NCI-H345 treated with DMSO at 0.1 percent for 48 hours (cell line): ENCODE data around the gene DDX59.
"Not testable (repeated sequence)": the region's sequence is repeated elsewhere in the genome, so short reads cannot be mapped to it uniquely, and the experiment has no call there.

Experiments
- DNase-seq: peaks from one replicate; lab custom pipeline; 2025; ENCODE audit not compliant: unreplicated experiment; lab: John Stamatoyannopoulos, UW

Gene DDX59

DNA sequence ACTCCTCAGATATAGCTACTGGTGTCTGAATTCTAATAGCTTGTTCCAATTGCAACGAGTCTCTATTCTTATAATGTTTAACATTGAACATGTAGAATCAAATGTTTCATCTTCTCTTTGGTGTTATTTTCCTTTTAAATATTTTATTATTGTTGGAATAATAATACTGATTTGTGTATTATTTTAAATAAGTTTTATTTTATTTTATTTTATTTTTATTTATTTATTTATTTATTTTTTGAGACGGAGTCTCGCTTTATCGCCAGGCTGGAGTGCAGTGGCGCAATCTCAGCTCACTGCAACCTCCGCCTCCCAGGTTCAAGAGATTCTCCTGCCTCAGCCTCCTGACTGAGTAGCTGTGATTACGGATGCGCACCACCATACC lies 39.2 kb downstream of the DDX59 start:
- DNase-seq = not testable (repeated sequence)

DNA sequence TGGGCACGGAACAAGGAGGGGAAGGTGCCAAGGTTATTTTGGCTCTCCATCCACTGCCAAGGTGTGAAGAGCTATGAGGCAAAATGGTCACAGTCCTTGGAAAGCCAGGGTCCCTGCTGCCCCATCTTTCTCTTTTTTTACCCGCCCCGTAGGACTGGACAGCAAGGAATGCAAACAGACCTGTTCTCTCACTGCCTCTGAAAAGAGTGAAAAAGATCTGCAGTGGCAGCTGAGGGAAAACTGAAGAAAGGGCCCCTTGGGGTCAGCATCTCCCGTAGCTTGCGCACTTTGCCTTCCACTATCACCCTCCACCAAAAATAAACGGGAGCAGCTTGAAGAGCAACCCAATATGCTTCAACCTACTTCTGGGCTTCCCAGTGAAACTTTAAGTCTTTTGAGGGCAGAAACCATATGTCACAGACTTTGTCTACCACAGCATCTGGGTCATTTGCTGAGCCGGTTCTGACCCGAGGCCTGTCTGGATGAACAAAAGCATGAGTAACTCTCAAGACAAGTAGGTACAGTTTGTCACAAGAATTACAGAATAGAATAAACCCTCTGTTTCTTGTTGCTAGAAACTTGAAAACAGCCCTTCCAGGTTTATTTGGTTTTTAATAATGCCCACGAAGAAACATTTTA lies 39.7 kb downstream of the DDX59 start:
- DNase-seq = no peak

GRCh38 chr1:200628223-200628881 lies 41.4 kb downstream of the DDX59 start:
- DNase-seq = no peak

DNA sequence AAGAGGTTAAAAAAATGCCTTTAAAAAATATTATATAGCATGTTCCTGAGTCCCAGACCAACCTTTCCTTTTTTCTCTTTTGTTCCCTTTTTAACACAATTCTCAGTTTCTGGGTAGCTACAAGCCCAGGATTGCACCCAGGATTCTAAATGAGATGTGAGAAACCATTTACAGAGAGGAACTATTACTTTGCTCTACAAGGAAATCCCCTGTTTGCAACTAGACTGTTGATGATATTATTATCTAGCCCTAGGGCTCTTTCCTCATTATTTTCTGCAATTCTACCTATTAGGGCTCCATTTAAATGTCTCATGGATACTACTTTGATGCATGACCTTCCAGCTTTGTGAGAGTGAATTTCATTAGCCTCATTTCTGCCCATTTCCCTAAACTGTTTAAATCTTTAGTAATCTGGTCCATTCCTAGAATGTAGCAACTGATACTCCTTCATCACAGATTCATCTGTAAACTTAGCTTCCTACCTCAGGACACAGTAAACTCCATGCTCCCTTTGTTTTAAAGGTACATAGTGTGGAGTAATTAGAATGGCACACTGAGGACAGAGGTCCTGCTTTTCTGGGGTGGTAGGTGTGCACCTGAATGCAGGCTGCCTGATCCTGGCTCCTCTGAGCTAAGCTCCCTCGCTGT lies 42.0 kb downstream of the DDX59 start:
- DNase-seq = no peak

DNA sequence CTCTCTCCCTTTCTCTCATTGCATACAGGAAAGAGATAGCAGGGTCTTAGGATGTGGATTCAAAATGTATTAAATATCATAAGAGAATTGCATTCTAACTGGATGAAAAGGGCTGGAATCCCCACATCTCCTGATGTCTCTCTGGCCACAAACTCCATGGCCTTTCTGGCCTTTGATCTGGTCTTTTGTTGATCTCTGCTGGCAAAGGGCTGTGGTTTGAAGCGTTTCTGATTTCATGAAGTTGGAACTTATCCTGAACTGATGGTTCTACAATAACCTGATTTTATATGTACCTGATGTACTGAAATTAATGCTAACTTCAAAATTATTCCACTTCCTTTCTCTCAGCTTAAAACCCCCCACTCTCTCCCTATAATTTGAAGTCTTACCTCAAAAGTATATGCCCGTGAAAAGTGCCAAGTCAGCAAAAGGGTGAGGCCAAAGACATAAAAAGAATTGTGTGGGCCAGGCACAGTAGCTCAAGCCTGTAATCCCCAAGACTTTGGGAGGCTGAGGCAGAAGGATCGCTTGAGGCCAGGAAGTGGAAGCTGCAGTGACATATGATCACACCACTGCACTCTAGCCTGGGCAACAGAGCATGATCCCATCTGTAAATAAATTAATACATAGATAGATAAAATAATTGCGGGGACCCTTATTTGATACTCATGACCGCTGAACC lies 42.7 kb downstream of the DDX59 start:
- DNase-seq = no peak

- no peak for DNase-seq
Measured at GRCh38 chr1:200625381-200625824, 44.3 kb downstream of the DDX59 start.

DNA sequence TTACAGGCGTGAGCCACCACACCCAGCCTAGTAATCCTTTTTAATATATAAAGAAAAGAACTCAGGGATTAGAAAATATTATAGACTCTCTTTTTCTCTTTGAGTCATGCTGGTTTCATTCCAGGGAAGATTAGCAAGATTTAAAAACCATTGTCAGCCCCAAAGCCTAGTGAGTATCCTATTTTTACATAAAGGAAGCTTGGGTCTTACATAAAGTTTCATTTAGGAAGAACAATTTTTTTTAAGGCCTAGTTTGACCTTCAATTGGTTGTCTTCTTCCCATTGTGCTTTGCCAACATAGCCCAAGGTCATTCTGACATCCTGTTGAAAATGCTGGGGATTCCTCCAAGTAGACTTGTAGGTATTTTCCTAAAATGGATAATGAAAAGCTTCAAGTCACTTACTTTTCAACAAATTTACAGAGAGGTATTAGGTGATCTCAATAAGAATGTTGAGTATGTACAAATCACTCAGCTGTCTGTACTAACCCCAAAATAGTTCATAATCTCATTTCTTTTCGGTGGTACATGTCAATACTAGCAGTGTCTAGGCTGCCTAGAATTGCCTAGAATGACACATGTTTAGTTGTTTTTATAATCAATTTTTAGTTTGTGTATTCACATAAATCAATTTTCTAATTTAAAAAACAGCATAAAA lies 44.9 kb downstream of the DDX59 start:
- no peak for DNase-seq

DNA sequence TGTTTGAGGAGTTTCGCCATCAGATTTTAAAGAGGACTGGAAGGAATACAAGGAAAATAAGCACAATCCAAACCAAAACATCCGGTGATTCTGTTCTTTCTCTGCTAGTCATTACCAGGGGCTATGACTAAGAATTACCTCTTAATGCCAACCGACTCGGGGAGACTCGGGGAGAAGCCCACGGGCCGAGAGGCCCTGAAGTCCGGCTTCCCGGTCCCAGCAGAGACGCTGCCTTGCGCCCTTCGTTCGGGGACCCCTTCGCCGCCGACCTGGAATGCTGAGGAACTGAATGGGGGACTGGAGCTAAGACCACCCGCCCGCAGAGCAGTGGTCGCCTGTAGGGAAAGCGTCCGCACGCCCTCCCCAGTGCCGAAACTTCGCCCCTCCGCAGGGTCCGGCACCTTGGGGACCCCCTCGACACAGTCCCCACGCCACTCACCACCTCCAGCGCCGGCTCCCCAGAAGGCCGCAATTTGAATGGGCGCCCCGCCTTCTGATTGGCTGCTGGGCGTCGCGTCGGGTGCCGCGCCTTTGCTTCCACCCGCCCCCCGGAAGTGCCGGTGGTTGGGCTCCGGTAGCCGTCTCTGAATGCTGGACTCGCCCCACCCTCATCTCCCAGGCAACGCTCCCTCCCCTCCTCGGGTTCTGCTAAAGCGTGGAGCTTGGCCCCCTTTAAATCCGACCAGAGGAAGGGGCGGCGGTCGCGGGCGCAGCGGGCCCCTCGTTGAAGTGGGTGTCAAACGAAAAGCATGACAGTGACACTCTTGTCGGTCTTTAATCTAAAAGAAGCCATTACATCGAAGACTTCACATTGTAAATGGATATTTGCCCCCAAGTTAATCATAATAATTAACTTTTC lies 49.2 kb downstream of the DDX59 start, which contains the start of gene KIF14:
Gene KIF14 (minus strand): TSS at position 479 of the 859 bp plus-strand sequence. CDS start 2,028 bp downstream, outside the sequence.
- peak; percentile 91 for DNase-seq

DNA sequence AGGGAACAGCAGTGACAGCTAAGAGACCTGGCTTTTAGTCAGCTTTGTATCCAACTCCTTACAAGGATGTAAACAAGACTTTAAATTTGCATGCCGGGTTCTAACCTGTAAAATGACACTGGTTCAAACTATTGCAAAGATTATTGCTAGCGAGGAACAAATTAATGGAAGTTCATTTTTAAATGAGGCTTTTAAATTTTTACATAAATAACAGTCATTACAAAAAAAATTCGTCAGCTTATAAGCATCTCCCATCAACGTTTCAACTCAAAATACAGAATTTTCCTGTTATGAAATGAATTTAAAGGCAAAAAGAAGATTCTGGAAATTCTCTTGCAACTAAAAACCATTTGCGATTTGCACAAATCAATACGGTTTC lies 49.8 kb downstream of the DDX59 start:
- no peak for DNase-seq

- DNase-seq = no peak
Measured at GRCh38 chr1:200610846-200611245, 58.9 kb downstream of the DDX59 start.

DNA sequence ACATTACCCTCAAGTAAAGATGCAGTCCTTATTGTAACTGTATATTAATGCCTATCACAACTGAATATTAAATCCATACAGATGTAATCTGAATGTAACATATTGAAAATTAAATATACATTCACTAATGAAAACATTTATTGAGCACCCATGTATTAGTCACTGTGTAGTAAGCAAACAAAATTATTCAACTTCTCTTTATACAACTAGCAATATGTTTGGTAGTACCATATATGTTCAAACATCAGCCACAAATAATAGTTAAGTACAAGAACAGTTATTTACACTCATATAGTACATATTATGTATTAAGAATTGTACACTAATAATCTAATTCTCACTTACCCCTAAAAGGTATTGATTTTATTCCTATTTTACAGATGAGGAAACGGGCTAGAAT lies 67.1 kb downstream of the DDX59 start:
- DNase-seq = no peak
